HFF-Myc (cell line): ENCODE results near the gene ACVR1.

Experiments used
- DNase-seq: peaks from one replicate; pipeline ENCODE4 v3.0.0-alpha.2; 2011; ENCODE audit warnings: low read depth; ENCODE audit errors: extremely low read depth
- H3K4me3 ChIP-seq: replicated peaks from 2 replicates; pipeline ENCODE4 v1.5.1; 2011; ENCODE audit warnings: low read depth, mild to moderate bottlenecking, control low read depth, low read length
- CTCF ChIP-seq: IDR thresholded peaks from 2 replicates; pipeline ENCODE4 v1.5.1; 2012; ENCODE audit warnings: mild to moderate bottlenecking, low read depth, low read length, control low read depth; ENCODE audit errors: missing control alignments

Gene ACVR1

GRCh38 chr2:157918319-157918718, 42.2 kb upstream of the ACVR1 start:
- no peak for DNase-seq
- no peak for TF ChIP-seq CTCF
- no peak overlapping the region for H3K4me3 ChIP-seq

- no peak for TF ChIP-seq CTCF
- no peak for DNase-seq
Observed at GRCh38 chr2:157911750-157912149, 35.6 kb upstream of the ACVR1 start.

GRCh38 chr2:157911246-157911645, 35.1 kb upstream of the ACVR1 start:
- no peak for TF ChIP-seq CTCF
- DNase-seq, result no peak
- H3K4me3 ChIP-seq, result no peak overlapping the region

More at GRCh38 chr2:157911750-157912149, 35.6 kb upstream of the ACVR1 start:
- no peak overlapping the region for H3K4me3 ChIP-seq

GRCh38 chr2:157905092-157905491, 29.0 kb upstream of the ACVR1 start:
- no peak for DNase-seq
- H3K4me3 ChIP-seq, result no peak overlapping the region
- no peak for TF ChIP-seq CTCF

- TF ChIP-seq CTCF, result no peak
Observed at GRCh38 chr2:157903626-157904025, 27.5 kb upstream of the ACVR1 start.

GRCh38 chr2:157903151-157903550, 27.0 kb upstream of the ACVR1 start:
- no peak for TF ChIP-seq CTCF
- H3K4me3 ChIP-seq, result no peak overlapping the region
- no peak for DNase-seq

More at GRCh38 chr2:157903626-157904025, 27.5 kb upstream of the ACVR1 start:
- H3K4me3 ChIP-seq, result no peak overlapping the region
- no peak for DNase-seq

- no peak for DNase-seq
- TF ChIP-seq CTCF, result no peak
- no peak overlapping the region for H3K4me3 ChIP-seq
Observed at GRCh38 chr2:157902692-157903091, 26.6 kb upstream of the ACVR1 start.
